Fibroblast of the conjunctiva (primary cell): ENCODE measurements around the gene PLEKHJ1.
"Not testable (repeated sequence)": the region's sequence is repeated elsewhere in the genome, so short reads cannot be mapped to it uniquely, and the experiment has no call there.

Experiments used
- DNase-seq: peaks from one replicate; pipeline ENCODE4 v3.0.0-alpha.2; 2010; ENCODE audit warnings: low read depth

PLEKHJ1 gene

GRCh38 chr19:2219726-2220125 is 16.4 kb downstream of the PLEKHJ1 start:
- DNase-seq, result no peak

DNA sequence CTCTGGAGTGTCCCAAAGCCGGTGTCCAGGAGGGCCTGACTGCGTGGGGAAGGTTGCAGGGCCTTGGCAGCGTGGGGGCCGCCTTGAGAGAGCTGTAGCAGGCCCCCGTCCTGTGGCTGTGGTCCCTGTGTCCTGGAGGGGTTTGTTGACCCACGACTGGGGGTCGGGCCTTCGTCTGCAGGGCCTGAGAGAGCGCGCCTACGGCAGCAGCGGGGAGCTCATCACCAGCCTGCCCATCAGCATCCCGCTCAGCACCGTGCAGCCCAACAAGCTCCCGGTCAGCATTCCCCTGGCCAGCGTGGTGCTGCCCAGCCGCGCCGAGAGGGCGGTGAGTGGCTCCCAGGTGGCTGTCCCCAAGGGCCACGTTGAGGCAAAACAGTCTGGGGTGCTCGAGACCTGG is 18.5 kb downstream of the PLEKHJ1 start:
- DNase-seq, result no peak

- DNase-seq, result no peak
Measured at GRCh38 chr19:2216361-2217225, 19.5 kb downstream of the PLEKHJ1 start.

DNA sequence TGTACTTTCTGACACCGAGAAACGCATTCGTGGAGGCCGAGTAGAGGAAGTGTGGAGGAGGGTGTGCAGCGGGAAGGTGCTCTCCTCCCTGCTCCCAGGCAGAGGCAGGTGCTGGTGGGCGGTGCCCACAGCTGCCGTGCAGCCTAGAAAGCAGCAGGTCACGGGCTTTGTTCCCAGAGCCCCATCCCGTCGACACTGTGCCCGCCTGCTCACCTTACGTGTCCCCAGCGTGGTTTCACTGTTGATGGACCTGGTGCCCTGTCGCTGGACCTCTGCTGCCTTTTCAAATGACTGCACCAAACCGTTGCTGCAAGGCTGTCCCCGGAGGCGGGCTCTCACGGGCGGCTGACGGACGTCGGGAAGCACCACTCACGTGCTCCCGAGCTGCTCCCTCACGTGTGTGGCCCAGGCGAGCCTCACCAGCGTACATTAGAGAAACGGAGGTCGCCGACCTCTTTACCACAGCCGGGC is 20.8 kb downstream of the PLEKHJ1 start:
- DNase-seq, result no peak

DNA sequence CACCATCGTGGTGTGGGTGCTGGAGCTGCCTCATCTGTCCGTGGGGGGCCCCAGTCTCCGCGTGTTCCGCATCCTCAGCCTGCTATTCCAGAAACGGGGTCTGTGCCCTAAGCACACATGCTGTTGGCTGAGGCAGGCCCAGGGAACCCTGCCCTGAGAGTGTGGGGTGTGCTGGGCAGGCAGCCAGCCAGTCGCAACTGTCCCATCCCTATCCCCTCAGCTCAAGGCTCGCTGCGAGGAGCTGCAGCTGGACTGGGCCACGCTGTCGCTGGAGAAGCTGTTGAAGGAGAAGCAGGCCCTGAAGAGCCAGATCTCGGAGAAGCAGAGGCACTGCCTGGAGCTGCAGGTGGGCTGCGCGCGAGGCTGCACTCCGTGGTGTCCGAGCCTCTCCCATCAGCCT is 21.9 kb downstream of the PLEKHJ1 start:
- DNase-seq, result no peak

DNA sequence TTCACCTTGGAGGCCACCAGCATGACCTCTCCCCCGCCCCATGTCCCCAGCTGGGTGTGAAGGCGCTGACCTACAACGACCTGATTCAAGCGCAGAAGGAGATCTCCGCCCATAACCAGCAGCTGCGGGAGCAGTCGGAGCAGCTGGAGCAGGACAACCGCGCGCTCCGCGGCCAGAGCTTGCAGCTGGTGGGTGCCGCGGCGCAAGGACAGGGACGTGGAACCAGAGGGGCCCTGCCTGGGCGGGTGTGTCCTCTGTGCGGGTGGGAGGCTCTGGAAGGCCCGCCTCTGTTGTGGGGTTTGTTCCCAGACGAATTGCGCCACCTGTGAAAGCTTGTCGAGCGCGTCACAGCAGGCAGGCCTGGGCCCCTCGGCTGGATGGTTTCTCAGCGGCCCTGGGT is 22.3 kb downstream of the PLEKHJ1 start:
- DNase-seq, result no peak

DNA sequence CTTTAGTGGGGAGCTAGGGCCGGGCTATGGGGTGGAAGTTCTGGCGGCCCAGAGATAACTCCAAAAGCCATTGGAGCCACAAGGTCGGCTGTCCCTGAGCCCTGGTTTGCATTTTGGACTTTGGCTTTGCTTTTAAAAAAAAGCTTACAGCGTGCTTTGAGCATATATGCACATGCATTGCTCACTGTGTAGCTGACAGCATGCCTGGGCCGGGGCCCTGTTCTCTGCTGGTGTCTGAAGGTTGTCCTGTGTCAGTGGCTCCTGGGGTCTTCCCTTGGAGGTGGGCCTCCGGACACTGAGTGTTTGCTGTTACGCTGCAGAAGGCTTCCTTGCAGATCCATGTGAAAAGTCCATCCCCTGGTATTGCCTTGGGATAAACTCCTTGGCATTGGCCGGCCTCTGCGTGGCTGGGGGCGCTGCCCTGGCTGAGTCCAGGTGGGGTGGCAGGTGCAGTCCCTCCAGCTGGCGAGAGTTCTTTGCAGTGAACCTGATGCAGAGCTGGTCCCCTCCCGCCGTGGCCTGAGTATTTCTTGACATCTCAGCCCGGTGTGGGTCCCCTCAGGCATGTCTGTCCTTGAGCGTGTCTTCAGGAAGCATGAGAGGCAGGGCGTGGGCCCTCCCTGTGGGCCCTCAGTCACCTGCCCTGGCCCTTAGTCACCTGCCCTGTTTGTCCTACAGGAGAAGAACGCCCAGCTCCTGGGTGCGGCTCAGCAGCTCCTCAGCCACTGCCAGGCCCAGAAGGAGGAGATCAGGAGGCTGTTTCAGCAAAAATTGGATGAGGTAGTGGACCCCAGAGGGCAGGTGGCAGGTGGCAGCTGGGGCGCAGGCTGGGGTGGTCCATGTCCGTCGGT is 23.0 kb downstream of the PLEKHJ1 start:
- DNase-seq, result no peak

GRCh38 chr19:2210987-2211740 is 25.0 kb downstream of the PLEKHJ1 start:
- no peak for DNase-seq

DNA sequence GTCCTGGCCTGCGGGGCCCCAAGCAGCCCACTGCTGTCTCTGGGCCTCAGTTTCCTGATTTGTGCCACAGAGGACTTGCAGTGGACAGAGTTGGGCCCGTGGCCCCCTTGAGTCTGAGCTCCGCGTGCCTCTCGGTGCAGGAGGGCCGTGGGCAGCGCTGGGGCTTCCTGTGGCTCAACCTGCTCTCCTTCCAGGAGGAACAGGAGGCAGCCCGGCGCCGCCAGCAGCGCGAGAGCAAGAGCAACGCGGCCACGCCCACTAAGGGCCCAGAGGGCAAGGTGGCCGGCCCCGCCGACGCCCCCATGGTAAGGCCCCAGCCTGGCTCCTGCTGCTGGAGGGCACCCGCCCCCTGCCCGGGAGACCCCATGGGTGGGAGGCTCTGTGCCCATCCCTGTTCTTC is 25.9 kb downstream of the PLEKHJ1 start:
- no peak for DNase-seq

- no peak for DNase-seq
Measured at GRCh38 chr19:2209408-2209807, 26.7 kb downstream of the PLEKHJ1 start.

GRCh38 chr19:2208975-2209374 is 27.2 kb downstream of the PLEKHJ1 start:
- no peak for DNase-seq

DNA sequence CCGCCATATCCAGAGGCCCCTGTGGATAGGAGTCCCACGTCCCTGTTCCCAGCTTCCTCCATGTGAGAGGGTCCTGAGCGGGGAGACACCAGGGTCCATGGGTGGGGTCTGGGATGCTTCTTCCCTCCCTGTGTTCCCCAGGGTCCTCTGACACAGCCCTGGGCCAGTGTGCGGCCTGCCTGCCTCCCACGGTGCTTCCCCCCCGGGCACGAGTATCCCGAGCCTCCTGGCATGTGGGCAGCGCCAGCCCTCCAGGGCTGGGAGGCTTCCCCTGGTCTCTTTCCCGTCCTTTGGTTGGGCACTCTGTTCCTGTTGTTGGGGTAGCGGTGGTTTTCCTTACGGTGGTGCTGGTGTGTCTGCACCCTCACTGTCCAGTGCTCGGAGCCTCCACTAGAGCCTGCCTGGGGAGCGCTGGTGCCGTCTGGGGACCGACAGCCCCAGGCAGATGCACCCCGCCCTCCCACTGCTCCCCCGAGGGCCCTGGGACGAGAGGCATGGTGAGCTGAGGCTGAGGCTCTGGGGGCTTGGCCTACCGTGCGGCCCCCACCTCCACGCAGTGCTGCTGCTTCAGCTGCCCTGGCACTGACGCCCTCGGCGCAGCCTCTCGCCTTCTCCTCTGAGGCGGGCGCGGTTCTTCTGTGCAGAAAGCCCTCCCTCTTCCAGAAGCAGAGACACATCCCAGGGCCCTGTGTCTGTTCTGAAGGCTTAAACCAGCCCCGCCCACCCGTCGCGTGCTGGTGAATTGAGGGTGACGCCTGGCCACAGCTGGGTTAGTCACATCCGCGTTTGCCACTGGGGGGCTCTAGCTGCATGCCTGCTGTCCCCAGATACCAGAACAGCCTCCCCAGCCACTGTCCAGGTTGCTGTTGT is 27.9 kb downstream of the PLEKHJ1 start:
- DNase-seq, result peak; percentile 53

DNA sequence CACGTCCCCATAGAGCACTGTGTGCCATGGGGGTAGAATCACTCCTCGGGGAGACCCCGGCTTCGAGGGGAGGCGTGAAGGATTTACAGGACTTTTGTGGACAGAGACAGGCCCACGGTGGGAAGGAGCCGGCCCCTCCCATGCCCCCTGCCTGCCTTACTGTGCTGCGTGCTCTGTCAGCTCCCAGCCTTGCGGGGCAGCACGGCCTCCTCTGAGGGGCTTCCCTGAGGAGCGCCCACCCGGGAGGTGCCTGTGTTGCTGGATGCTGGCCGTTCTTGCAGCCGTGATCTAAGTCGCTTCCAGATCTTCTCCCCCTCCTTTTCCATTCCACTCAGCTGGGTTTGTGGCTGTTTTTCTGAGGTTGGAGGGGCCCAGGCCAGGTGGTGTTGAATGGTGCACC is 29.1 kb downstream of the PLEKHJ1 start:
- DNase-seq, result no peak

DNA sequence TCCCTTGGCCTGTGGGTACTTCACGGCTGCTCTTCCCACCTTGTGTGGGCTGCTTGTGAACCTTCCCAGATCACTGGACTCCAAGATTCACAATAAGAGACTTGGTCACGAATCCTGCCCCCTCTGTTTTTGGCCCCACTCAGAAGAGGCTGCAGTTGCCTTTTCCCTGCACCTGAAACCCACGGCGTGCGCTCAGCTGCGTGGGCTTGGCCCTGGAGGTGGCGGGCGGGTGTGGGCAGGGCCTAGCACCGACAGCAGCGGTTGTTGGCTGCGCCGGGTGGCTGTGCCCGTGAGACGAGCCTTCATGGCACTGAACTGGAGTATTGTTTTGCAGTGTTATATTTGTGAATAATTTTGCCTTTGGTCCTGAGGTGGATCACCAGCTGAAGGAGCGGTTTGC is 33.8 kb downstream of the PLEKHJ1 start:
- DNase-seq, result no peak

DNA sequence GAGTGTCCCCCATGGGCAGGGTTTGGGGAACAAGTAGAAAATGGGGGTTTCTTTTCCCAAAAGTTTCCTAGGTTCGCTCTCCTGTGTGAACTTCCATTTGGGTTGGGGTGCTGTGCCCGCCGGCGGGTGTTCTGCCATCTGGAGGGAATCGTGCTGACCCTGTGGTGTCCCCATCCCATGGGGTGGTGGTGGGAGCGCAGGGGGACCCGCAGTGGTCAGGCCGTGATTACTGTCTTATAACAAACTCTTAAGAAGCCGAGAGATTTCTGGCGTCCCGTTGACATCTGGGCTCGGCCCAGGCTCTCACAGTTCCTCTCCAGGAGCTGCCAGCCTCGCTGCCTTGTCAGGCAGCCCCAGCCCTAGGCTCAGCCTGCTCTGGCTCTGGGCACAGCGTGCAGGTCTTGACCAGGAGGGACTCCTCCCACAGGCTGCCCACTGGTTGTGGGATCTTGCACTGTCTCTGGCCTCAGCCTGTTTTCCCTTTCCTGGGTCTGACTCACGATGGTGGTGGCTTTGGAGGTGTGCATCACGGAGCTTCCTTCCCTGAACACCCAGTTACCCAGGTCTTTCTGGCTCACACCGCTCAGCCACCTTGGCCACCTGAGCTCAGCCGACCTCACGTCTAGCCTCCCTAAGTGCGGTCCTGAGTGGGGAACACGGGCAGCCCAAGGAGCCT is 34.5 kb downstream of the PLEKHJ1 start:
- DNase-seq, result no peak

DNA sequence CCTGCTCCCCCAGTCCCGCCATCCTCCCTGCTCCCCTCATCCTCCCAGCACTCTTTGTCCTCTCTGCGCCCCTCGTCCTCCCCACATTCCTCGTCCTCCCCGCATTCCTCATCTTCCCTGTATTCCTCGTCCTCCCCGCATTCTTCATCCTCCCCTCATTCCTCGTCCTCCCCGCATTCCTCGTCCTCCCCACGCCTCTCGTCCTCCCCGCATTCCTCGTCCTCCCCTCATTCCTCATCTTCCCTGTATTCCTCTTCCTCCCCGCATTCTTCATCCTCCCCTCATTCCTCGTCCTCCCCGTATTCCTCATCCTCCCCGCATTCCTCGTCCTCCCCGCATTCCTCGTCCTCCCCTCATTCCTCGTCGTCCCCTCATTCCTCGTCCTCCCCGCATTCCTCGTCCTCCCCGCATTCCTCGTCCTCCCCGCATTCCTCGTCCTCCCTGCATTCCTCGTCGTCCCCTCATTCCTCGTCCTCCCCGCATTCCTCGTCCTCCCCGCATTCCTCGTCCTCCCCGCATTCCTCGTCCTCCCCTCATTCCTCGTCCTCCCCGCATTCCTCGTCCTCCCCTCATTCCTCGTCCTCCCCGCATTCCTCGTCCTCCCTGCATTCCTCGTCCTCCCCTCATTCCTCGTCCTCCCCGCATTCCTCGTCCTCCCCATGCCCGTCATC is 35.4 kb downstream of the PLEKHJ1 start:
- DNase-seq, result not testable (repeated sequence)

- DNase-seq, result no peak
Measured at GRCh38 chr19:2199861-2200623, 36.1 kb downstream of the PLEKHJ1 start.

GRCh38 chr19:2199215-2199614 is 36.9 kb downstream of the PLEKHJ1 start:
- DNase-seq, result no peak

DNA sequence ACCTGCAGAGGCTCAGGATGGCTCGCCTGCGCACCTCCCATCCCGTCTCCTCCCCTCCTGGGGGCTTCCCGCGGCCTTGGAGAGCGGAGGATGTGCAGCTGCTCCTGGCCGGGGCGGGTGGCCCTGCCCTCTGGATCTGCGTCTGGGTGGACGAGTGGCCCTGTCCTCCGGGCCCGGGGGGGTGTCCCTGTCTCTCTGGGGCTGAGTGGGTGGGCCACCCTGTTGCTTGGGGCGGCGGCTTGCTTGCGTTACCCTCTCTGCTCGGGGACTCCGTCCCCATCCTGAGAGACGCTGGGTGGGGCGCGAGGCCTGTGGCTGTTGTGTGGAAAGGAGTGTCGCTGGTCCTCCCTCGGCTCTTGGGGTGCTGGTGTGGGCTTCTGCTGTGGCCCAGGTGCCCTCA is 37.8 kb downstream of the PLEKHJ1 start:
- no peak for DNase-seq
